Jurkat, Clone E6-1 (cell line): Measurements from ENCODE around the gene EPB41L2.
"Not testable (repeated sequence)": the region's sequence is repeated elsewhere in the genome, so short reads cannot be mapped to it uniquely, and the experiment has no call there.

ENCODE experiments used
- DNase-seq: peaks from one replicate; pipeline ENCODE4 v3.0.0-alpha.2; 2011; ENCODE audit warnings: low read depth, low spot score
- H3K4me3 ChIP-seq: 2 replicates; pipeline ENCODE4 v1.5.1; 2011; ENCODE audit warnings: mild to moderate bottlenecking, low read length, control low read depth, moderate library complexity

Gene EPB41L2

DNA sequence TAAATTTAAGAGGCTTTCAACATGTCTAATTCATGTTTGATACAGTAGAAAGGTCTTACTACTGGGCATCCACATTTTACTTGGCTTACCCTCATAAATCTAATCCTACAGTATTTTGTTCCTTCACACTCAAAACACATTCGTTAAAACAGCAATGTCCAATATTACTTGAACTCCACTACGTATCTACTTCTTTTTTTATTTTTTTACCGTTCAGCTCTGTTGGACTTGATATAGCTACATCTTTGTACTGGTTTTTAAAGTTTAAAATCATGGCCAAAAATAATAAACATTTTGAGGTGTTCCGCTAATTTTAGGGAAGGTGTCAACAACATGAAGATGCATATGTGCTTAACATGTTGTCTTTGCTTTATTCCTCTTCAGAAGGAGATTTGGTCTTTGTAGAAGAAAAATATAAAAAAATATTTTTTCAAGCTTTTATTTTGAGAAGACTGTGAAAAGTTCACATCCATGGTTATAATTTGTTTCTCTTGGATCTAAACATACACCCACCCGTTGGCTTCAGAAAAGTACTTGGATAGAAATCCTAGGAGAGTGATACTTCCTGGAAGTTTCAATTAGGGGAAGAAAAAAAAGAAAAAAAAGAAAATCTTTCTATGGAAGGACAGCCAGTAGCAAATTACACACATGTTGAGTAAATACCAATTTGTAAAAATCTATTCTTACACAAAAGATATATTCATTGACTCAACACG is 71.5 kb downstream of the EPB41L2 start:
- H3K4me3 ChIP-seq = no peak overlapping the region
- DNase-seq = no peak

DNA sequence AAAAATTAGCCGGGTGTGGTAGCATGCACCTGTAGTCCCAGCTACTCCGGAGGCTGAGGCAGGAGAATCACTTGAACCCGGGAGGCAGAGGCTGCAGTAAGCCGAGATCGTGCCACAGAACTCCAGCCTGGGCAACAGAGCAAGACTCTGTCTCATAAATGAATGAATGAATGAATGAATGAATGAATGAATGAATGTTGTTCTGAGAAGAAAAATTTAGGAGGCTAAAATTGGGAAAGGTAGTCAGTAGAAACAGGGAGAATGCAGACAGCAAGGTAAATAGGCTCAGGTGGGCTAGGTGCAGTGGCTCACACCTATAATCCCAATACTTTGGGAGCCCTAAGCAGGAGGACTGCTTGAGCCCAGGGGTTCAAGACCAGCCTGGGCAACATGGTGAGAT is 75.5 kb downstream of the EPB41L2 start:
- not testable (repeated sequence) for DNase-seq, H3K4me3 ChIP-seq

GRCh38 chr6:130985115-130985514 is 77.9 kb downstream of the EPB41L2 start:
- no peak overlapping the region for H3K4me3 ChIP-seq
- no peak for DNase-seq

DNA sequence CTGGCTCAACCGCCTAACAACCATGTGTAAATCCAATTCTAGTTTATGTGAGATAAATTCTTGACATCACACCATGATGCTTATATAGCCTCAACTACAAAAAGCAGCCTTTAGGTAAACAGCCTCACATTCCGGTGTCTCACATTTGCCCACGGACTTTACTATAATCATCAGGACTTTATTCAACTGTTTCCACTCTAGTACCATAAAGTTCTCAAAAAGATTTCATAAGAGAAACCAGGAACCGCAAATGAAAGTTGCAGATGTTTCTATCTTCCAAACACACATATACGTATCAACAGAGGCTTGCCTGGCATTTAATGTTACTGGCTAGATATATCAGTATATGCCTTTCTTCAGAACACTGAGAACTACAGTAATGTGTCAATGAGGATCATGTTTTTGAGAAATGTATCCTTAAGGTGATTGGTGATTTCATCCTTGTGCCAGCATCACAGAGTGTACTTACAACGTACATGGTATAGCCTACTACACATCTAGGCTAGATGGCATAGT is 80.0 kb downstream of the EPB41L2 start:
- no peak for DNase-seq
- no peak overlapping the region for H3K4me3 ChIP-seq

DNA sequence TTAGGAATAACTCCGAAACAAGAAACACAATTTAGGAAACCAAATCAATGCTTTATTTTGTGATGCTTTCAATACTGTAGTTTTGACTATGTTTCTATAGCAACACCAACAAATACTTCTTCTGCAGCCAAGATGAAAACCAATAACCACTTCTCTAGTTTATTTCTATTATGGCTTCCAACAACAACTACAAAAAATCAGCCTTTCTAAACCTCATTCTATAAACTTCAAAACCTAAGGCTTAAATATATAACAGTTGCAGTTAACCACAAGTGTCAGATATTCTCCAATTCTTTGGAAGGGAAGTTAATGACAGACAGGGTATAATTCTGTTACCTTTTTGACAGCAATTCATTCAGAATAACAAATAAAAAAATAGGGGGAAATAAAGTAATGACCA is 80.9 kb downstream of the EPB41L2 start:
- H3K4me3 ChIP-seq = no peak overlapping the region
- no peak for DNase-seq

DNA sequence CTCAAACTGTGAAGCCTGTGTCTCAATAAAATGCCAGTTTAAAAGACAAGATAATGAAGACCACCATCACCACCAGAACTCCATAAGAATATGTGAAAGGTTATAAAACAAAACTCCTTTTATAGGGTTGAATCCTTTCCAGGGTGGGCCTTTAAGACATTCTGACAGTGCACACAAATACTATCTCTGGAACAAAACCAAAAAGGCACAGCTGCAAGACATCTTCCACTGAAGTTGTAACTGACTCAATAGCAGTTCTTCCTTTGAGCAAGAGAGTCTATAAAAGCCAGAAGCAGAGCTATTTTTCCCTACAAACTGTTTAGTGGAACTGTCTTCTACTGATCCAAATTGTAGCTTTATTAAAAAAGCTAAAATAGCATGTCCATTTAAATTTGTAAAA is 81.6 kb downstream of the EPB41L2 start:
- no peak overlapping the region for H3K4me3 ChIP-seq
- no peak for DNase-seq

GRCh38 chr6:130980310-130981032 is 82.6 kb downstream of the EPB41L2 start:
- DNase-seq = no peak
- H3K4me3 ChIP-seq = no peak overlapping the region

DNA sequence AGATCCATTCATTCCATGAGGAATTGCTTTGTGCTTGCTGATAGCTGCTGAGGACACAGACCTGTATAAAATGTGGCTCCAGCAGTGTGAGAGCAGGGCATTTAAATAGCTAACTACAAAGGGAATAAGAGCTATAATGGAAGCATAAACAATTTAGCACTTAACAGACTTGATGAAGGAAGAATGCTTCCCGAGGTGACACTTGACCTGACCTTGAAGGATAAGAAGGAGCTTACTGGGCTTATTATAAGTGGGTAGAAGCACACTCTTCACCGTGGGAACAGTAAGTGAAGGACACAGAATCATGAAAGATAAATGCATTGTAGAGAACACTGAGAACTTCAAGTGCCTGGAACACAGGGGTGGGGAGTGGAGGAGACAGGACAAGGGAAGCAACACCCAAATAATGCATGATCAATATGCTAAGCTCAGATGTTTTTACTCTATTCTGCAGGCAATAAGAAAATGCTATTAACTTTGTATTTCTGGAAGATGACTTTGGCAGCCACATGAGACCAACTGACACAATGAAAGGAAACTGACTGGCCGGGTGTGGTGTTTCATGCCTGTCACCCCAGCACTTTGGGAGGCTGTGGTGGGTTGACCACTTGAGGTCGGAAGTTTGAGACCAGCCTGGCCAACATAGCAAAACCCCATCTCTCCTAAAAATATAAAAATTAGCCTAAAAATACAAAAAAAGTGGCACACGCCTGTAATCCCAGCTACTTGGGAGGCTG is 84.2 kb downstream of the EPB41L2 start:
- no peak for DNase-seq

GRCh38 chr6:130978180-130978579 is 84.9 kb downstream of the EPB41L2 start:
- no peak for DNase-seq
- no peak overlapping the region for H3K4me3 ChIP-seq

More for the DNA sequence above, 84.2 kb downstream of the EPB41L2 start:
- no peak overlapping the region for H3K4me3 ChIP-seq

- no peak overlapping the region for H3K4me3 ChIP-seq
- no peak for DNase-seq
Observed at GRCh38 chr6:130975325-130975724, 87.7 kb downstream of the EPB41L2 start.

GRCh38 chr6:130973521-130974277 is 89.3 kb downstream of the EPB41L2 start:
- no peak for DNase-seq
- no peak overlapping the region for H3K4me3 ChIP-seq

DNA sequence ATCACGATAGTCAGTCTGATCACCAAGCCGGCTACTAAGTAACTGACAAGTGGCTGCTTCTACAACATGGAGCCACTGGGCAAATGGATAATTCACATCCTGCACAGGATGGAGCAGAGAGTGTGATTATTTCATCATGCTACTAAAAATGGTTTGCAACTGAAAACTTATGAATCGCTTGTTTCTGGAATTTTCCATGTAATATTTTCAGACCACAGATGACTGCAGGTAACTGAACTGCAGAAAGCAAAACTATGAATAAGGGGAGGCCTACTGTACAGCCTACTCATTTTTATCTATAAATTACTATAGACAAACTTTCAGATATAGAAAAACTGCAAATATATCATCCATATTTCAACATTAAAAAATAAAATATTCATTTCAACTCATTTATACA is 91.5 kb downstream of the EPB41L2 start:
- DNase-seq = no peak
- no peak overlapping the region for H3K4me3 ChIP-seq

DNA sequence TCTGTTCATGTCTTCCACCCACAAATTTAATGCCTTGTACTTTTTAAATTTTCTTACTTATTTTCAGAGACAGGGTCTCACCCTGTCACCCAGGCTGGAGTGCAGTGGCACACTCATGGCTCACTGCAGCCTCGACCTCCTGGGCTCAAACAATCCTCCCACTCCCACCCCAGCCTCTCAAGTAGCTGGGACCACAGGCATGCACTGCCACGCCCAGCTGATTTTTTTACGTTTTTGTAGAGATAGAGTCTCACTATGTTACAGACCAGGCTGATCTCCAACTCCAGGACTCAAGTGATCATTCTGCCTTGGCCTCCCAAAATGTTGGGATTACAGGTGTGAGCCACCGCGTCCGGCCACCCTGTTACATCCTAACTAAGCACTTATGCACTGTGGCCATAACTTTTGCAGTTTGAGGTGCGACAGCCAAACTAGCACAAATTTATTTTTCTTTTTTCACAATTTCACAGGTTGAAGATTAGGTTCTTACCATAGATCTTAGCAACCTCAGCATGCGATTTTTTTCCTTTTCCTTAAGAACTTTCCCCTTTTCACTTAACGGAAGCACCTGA is 92.1 kb downstream of the EPB41L2 start:
- no peak for DNase-seq
- H3K4me3 ChIP-seq = no peak overlapping the region

GRCh38 chr6:130969791-130970491 is 93.1 kb downstream of the EPB41L2 start:
- H3K4me3 ChIP-seq = no peak overlapping the region
- no peak for DNase-seq

DNA sequence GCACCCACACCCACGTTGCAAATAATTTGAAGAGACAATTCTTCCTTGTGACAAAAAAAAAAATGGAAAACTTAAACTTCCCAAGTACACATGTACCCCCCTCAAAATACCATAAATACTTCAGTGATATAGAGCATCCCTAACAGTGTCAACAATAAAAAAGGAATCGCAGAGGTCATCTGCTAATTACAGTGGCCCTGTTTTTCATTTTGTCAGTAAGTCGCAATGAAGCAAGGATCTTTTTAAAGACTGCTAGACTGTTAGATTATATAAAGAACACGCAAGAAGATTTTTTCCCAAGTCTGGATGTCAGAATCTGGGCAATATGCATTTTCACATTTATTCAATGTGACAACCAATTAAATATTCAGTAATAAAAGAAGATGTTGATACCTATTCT is 93.9 kb downstream of the EPB41L2 start:
- DNase-seq = no peak
- H3K4me3 ChIP-seq = no peak overlapping the region

DNA sequence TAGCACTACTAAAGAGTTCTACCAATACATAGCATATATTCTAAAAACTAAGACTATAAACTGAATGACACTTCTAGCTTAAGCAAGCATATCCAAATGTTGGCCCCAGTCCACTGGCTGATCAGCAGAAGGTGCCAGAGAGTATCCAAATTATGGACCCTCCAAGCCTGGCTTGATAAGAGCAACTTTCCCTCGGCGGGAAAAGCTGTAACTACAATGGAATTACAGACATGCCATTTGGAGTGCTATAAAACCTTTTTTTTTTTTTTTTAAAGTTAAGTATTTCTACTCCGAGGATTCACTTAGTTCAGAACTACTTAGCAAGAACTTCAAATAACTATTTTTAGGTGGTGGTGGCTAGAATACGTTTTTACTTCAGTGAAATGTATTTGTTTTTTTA is 94.6 kb downstream of the EPB41L2 start:
- no peak overlapping the region for H3K4me3 ChIP-seq
- no peak for DNase-seq

DNA sequence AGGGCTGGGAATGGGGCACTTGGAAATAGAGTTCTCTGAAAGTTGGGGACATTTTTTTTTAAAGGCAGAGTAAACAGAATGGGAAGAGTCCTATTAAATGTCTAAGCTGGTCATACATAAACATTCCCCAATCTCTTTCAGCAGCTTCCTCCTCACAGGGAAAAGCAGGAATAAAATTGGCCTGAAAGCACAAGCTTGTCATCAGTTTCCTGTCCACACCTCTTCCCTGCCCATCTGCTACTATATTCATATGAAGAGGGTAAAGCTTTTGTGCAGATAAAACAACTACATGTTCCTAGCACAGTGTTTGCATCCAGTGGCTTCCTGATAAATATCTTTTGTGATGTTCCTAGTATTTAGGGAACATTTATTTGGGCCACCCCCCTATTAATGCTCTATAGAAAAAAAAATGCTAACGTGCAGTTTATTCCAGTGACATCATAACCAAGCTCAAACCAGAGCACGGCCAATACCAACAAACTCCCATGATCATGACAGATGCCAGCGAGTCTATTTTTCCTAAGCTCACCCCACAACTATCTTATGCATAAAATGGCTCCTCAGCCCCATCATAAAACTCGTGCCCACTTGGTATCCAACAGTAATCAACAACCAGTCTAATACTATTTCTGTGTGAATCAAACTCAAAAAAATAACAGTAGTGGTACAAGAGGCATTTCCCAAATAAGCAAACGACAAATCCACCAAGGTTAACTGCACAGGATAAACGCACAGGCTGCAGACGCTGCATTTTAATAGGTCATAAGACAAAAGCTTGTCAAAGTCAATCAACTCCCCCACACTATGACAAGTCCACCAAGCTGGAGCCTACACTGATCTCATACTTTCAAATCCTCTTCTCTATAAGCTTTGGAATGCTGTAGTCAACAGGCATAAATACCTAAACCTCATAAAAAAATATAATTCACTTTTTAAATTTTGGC is 95.3 kb downstream of the EPB41L2 start:
- DNase-seq = no peak
- no peak overlapping the region for H3K4me3 ChIP-seq
